K562 (cell line): ENCODE measurements around the gene SAMM50. TPM values are rescaled to one million over a fixed set of nuclear protein-coding genes. Genes with fewer than 3 reads are reported as not detected.

Experiments
- ARNT ChIP-seq, 2 experiments: fragments of 450-650 bp; IDR thresholded peaks; 2 replicates each; pipeline ENCODE4 v1.6.1; 2016; ENCODE audit warnings: mild to moderate bottlenecking in 1 of 2
- DEAF1 ChIP-seq: fragments of 450-650 bp; formaldehyde crosslinking; IDR thresholded peaks from 2 replicates; pipeline ENCODE4 v1.4.0; 2020; ENCODE audit warnings: mild to moderate bottlenecking, moderate library complexity
- EGR1 ChIP-seq: fragments of 450-650 bp; conservative IDR thresholded peaks from 2 replicates; pipeline ENCODE4 v1.6.1; 2017; ENCODE audit warnings: mild to moderate bottlenecking
- GTF2A2 ChIP-seq: IDR thresholded peaks from 2 replicates; pipeline ENCODE4 v1.6.1; 2016; ENCODE audit warnings: mild to moderate bottlenecking, missing genetic modification characterization, missing compliant biosample characterization
- HDAC1 ChIP-seq, 2 experiments: fragments of 450-650 bp; IDR thresholded peaks; 2 replicates each; pipeline ENCODE4 v1.6.1; 2016 to 2017; ENCODE audit warnings: inconsistent platforms in 1 of 2, mild to moderate bottlenecking in 1 of 2, moderate library complexity in 1 of 2
- HDAC6 ChIP-seq: IDR thresholded peaks from 2 replicates; pipeline ENCODE4 v1.6.1; 2012; ENCODE audit warnings: low read depth, mild to moderate bottlenecking, control low read depth, inconsistent platforms, low read length, moderate library complexity
- ILF3 ChIP-seq: fragments of 450-650 bp; IDR thresholded peaks from 2 replicates; pipeline ENCODE4 v1.6.1; 2018; ENCODE audit warnings: antibody characterized with exemption, mild to moderate bottlenecking, moderate library complexity, borderline replicate concordance
- MAFF ChIP-seq: IDR thresholded peaks from 2 replicates; pipeline ENCODE4 v1.6.1; 2012; ENCODE audit warnings: low read length, improper control_type of control experiment
- NFE2L1 ChIP-seq: fragments of 450-650 bp; IDR thresholded peaks from 2 replicates; pipeline ENCODE4 v1.6.1; 2016; ENCODE audit warnings: missing genetic modification characterization, low read depth, mild to moderate bottlenecking, missing compliant biosample characterization, moderate library complexity, borderline replicate concordance
- NFRKB ChIP-seq: fragments of 450-650 bp; IDR thresholded peaks from 2 replicates; pipeline ENCODE4 v1.6.1; 2016; ENCODE audit warnings: low read depth
- PCBP1 ChIP-seq: fragments of 200-400 bp; formaldehyde crosslinking; IDR thresholded peaks from 2 replicates; pipeline ENCODE4 v1.6.1; 2018; ENCODE audit warnings: mild to moderate bottlenecking, low read depth, low read length; ENCODE audit not compliant: poor library complexity, severe bottlenecking
- RBBP5 ChIP-seq: fragments of 200-600 bp; sonication (generic); IDR thresholded peaks from 2 replicates; pipeline ENCODE4 v1.6.1; 2012; ENCODE audit warnings: borderline replicate concordance, mild to moderate bottlenecking, low read length, control low read depth, inconsistent platforms; ENCODE audit not compliant: insufficient read depth, poor library complexity, severe bottlenecking
- RFX7 ChIP-seq: fragments of 250-450 bp; sonication (Bioruptor Pico); IDR thresholded peaks from 2 replicates; pipeline ENCODE4 v1.5.1; 2021; ENCODE audit warnings: mild to moderate bottlenecking
- SRF ChIP-seq, 2 experiments: fragments of 250-450, 450-650 bp in 1 of 2; sonication (Bioruptor Pico) in 1 of 2; sonication (generic) in 1 of 2; formaldehyde crosslinking; IDR thresholded peaks; 2 replicates each; pipeline versions ENCODE4 v1.5.0 to v1.5.1; 2020 to 2022; ENCODE audit warnings: mild to moderate bottlenecking in 1 of 2, missing genetic modification reagents in 1 of 2
- SUPT5H ChIP-seq: fragments of 450-650 bp; IDR thresholded peaks from 2 replicates; pipeline ENCODE4 v1.6.1; 2016
- TCF15 ChIP-seq: fragments of 250-450 bp; sonication (Bioruptor Pico); IDR thresholded peaks from 2 replicates; pipeline ENCODE4 v1.8.0; 2022; ENCODE audit warnings: moderate library complexity, mild to moderate bottlenecking, inconsistent platforms
- TCF7L2 ChIP-seq: fragments of 150-350 bp; IDR thresholded peaks from 2 replicates; pipeline ENCODE4 v1.6.1; 2016; ENCODE audit warnings: low read depth, mild to moderate bottlenecking, low read length, moderate library complexity
- TFAP4 ChIP-seq: sonication (generic); formaldehyde crosslinking; IDR thresholded peaks from 2 replicates; pipeline ENCODE4 v1.8.0; 2022; ENCODE audit warnings: missing genetic modification reagents, mild to moderate bottlenecking, moderate library complexity, borderline replicate concordance
- TFE3 ChIP-seq: fragments of 450-650 bp; formaldehyde crosslinking; IDR thresholded peaks from 2 replicates; pipeline ENCODE4 v1.4.0; 2020; ENCODE audit warnings: mild to moderate bottlenecking, mixed read lengths
- WHSC1 ChIP-seq: IDR thresholded peaks from one replicate; pipeline ENCODE4 v1.6.1; 2012; ENCODE audit warnings: low read length, control low read depth, inconsistent platforms
- ZBTB12 ChIP-seq: fragments of 250-450 bp; sonication (Bioruptor Pico); IDR thresholded peaks from 2 replicates; pipeline ENCODE4 v1.4.0; 2020
- ZNF12 ChIP-seq: sonication (generic); formaldehyde crosslinking; IDR thresholded peaks from 2 replicates; pipeline ENCODE4 v1.4.0; 2020; ENCODE audit warnings: mild to moderate bottlenecking, missing genetic modification reagents
- ZNF133 ChIP-seq: fragments of 250-450 bp; sonication (Bioruptor Pico); IDR thresholded peaks from 2 replicates; pipeline ENCODE4 v1.4.0; 2020; ENCODE audit warnings: mild to moderate bottlenecking
- ZNF224 ChIP-seq: sonication (generic); formaldehyde crosslinking; IDR thresholded peaks from 2 replicates; pipeline ENCODE4 v1.8.0; 2022; ENCODE audit warnings: mild to moderate bottlenecking, missing genetic modification reagents
- ZNF23 ChIP-seq: fragments of 250-450 bp; sonication (Bioruptor Pico); IDR thresholded peaks from 2 replicates; pipeline ENCODE4 v1.4.0; 2020; ENCODE audit warnings: mild to moderate bottlenecking
- ZNF583 ChIP-seq: fragments of 250-450 bp; sonication (Bioruptor Pico); IDR thresholded peaks from 2 replicates; pipeline ENCODE4 v1.4.0; 2020
- polyA plus RNA-seq, 8 experiments: library from polyadenylated mRNA; depleted of rRNA in 4 of 8; stranded (reverse) in 5 of 8; unstranded in 3 of 8; fragments of >200 nt; fragmentation: Nextera tagmentation in 2 of 8; fragmentation: Illumina TruSeq in 1 of 8; extraction: Ambion mirVana in 2 of 8; extraction: Trizol in 1 of 8; gene quantifications; 2 replicates each; pipeline versions ENCODE4 v1.2.1 to v1.2.3, GENCODE V29; 2011 to 2014; ENCODE audit warnings: inconsistent platforms in 1 of 8, missing spikeins in 1 of 8
- total RNA-seq, 7 experiments: library from RNA; depleted of rRNA in 6 of 7; stranded (reverse); fragments of >200 nt in 6 of 7; fragmentation: Illumina TruSeq in 2 of 7; extraction: Trizol in 2 of 7; gene quantifications; 2 replicates each; pipeline versions ENCODE4 v1.2.1 to v1.2.3, GENCODE V29; 2011 to 2021; ENCODE audit warnings: low replicate concordance in 1 of 7

Gene SAMM50
- total and polyA plus RNA-seq, 9 of the 15 experiments (the other 6 are each of a cell fraction or from before 2014, with no cell fraction given), result 14.6 to 49.3 (median 38.1) TPM

GRCh38 chr22:43985532-43985931 is 30.3 kb downstream of the SAMM50 start (continued):
- TF ChIP-seq ZBTB12 (no peak), ILF3 (no peak), DEAF1 (CRISPR knock-in tag) (no peak), PCBP1 (no peak), RBBP5 (no peak), TFAP4 (CRISPR knock-in tag) (peak; percentile 41; the same call in 1 of the 2 replicates), ZNF133 (no peak), HDAC1 (IDR thresholded peaks at IDR 0.05) (peak in 1 of 2 experiments; percentile 30; a peak in 1 of 4 replicates), GTF2A2 (no peak), EGR1 (no peak), MAFF (peak; percentile 88), ZNF23 (CRISPR knock-in tag) (no peak), ZNF583 (CRISPR knock-in tag) (0 out of 2 replicates have a peak, but pooled peaks have one; percentile 22), ZNF12 (CRISPR knock-in tag) (no peak), TCF7L2 (no peak), HDAC6 (no peak), RFX7 (CRISPR knock-in tag) (no peak), TCF15 (CRISPR knock-in tag) (no peak), ARNT (IDR thresholded peaks at IDR 0.05) (0 out of 4 replicates have a peak, but pooled peaks of 1 of the 2 experiments have one; percentile 33), WHSC1 (no peak), SUPT5H (no peak), TFE3 (CRISPR knock-in tag) (peak; percentile 95), NFE2L1 (no peak), ZNF224 (no peak), SRF (CRISPR knock-in tag; IDR thresholded peaks at IDR 0.05) (no peak), NFRKB (no peak)
